ENCODE measurements around the gene RFX2. TPM values are rescaled to one million over a fixed set of nuclear protein-coding genes. Genes with fewer than 3 reads are reported as not detected.
A peak's percentile ranks its signal among the peaks of the same experiment; 100 is the strongest.

The RFX2 gene
- polyA plus RNA-seq, 2 donors: 5.3 to 8.8 TPM

DNA sequence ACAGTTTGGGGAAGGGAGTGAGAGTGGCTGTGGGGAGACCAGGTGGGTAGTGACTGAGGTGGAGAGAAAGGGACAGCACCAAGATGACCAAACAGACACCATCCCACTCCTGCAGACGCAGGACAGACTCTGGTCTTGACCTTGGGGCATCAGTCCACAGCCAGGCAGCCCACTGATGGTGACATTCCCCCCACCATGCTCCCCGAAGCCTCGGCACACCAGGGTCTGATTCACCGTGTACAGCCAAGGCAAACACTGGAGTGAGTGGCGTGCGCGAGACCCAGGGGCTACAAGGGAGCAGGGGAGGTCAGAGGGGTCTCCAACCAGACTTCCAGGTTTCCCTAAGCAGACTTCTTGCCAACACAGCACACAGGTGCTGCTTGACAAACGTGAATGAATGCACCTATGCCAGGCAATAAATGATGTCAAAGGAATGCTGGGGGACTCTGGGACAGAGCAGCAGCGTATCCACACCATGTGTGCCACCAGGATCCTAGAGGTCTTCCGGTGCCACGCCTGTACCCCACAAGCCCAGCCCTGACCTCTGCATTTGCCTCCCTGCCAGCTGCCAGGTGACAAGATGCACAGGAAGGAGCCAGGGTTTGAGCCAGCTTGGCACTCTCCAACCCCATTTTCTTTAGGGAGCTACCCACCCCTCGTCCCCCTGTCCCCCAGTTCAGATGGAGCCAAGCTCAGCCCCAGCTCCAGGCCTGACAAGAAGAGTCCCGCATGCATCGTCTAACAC, 150.9 kb downstream of the RFX2 start:
- Histone ChIP-seq H3K9me3 (ENCODE audit: control insufficient read depth in 2 of 2, insufficient read depth in 1 of 2, low read depth in 1 of 2, low read length in 1 of 2) (no peaks in the 10 kb centered on the region), H3K36me3 (ENCODE audit: control insufficient read depth in 2 of 2, insufficient read depth in 2 of 2, low read length in 1 of 2) (peaks cover 0 to 9% of the 10 kb centered on the region in 2 donors), H3K27ac (ENCODE audit: low read depth in 2 of 2, low read length in 1 of 2) (no peak overlapping the region), H3K27me3 (ENCODE audit: control insufficient read depth in 1 of 2, insufficient read depth in 2 of 2, low read length in 2 of 2) (no peaks in the 10 kb centered on the region), H3K4me3 (ENCODE audit: low read depth in 1 of 2, low read length in 2 of 2) (no peak overlapping the region), H3K4me1 (ENCODE audit: control insufficient read depth in 2 of 2, insufficient read depth in 2 of 2, low read length in 1 of 2) (peaks cover 19 to 30% of the 10 kb centered on the region in 2 donors)
- 76 to 82% methylated on average over 14 of the region's 14 CpGs for WGBS, 2 donors

DNA sequence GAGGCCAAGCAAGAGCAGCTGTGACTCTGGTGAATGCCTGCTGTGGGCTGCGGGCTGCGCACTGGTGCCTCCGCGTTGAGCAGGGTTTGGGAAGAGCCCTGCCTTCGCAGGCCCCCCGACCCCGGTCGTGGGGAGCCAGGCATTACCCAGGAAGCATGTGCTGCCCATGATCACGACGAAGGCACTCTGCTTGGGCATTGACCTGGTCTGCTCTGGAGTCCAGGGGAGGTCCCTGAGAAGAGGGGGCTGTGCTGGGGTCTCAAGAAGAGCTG, 151.5 kb downstream of the RFX2 start:
- H3K27me3 ChIP-seq (ENCODE audit: control insufficient read depth in 1 of 2, insufficient read depth in 2 of 2, low read length in 2 of 2): no peaks in the 10 kb centered on the region
- H3K27ac ChIP-seq (ENCODE audit: low read depth in 2 of 2, low read length in 1 of 2): no peak overlapping the region
- WGBS, 2 donors: 89 to 91% methylated on average over 10 of the region's 10 CpGs

DNA sequence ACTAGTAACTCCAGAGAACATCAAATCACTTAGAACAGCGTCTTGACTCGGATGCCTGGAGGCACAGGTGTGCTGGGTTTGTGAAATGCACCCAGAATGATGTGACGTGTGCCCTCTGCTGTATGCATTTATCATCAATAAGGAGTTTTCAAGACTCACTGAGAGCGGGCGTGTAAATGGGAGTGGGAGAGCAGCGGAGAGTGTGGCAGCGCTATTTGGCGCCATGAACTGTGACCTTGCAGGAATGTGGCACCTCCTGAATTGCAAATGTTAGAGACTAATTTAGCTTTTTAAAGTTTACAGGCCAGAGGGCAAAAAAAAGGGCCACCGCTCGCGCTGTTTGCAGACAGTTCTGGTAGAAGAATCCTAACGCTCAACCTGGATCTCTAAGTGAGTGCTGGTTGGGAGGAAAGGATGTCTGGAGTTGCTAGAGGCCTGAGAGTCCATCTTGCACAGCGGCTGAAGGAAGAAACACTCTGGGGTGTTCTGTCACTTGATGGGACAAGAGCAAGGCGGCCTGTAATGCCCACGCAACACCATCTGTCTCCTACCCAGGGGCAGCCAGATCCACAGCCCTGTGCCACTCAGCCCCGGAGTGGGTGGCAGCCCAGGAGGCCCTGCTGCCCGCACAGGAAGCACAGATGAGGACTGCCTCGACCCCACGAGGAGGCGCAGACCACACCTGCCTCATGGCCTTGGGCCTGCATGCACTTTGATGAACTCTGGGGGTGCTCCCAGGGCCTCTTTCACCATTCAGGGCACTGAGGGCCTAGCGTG, 152.0 kb downstream of the RFX2 start:
- Histone ChIP-seq H3K4me1 (ENCODE audit: control insufficient read depth in 2 of 2, insufficient read depth in 2 of 2, low read length in 1 of 2) (peaks cover 20 to 34% of the 10 kb centered on the region in 2 donors), H3K27ac (ENCODE audit: low read depth in 2 of 2, low read length in 1 of 2) (no peak overlapping the region), H3K4me3 (ENCODE audit: low read depth in 1 of 2, low read length in 2 of 2) (no peak overlapping the region), H3K36me3 (ENCODE audit: control insufficient read depth in 2 of 2, insufficient read depth in 2 of 2, low read length in 1 of 2) (peaks cover 0 to 7% of the 10 kb centered on the region in 2 donors), H3K9me3 (ENCODE audit: control insufficient read depth in 2 of 2, insufficient read depth in 1 of 2, low read depth in 1 of 2, low read length in 1 of 2) (no peaks in the 10 kb centered on the region), H3K27me3 (ENCODE audit: control insufficient read depth in 1 of 2, insufficient read depth in 2 of 2, low read length in 2 of 2) (no peaks in the 10 kb centered on the region)
- WGBS, 2 donors: 78 to 81% methylated on average over 21 of the region's 21 CpGs

More for the DNA sequence above, 151.5 kb downstream of the RFX2 start:
- Histone ChIP-seq H3K36me3 (ENCODE audit: control insufficient read depth in 2 of 2, insufficient read depth in 2 of 2, low read length in 1 of 2) (peaks cover 0 to 7% of the 10 kb centered on the region in 2 donors), H3K4me1 (ENCODE audit: control insufficient read depth in 2 of 2, insufficient read depth in 2 of 2, low read length in 1 of 2) (peaks cover 20 to 32% of the 10 kb centered on the region in 2 donors), H3K9me3 (ENCODE audit: control insufficient read depth in 2 of 2, insufficient read depth in 1 of 2, low read depth in 1 of 2, low read length in 1 of 2) (no peaks in the 10 kb centered on the region), H3K4me3 (ENCODE audit: low read depth in 1 of 2, low read length in 2 of 2) (no peak overlapping the region)

DNA sequence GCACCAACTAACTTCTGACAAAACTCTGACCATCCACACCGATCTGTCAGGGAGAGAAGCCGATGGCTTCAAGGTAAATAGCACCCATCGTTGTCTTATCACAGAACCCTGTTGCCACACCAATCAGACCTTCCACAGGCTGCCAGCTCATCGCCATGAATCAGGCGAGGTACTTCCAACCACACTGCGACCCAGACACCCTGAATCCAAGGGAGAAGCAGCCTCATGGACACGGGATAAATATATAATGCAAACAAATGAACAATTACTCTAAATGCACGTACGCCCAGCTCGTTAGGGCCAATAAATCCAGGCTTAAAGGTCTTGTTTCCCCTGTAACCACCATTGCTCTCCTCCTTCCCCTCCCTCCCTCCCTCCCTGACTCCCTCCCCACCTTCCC, 153.1 kb downstream of the RFX2 start:
- no peak overlapping the region for H3K27ac ChIP-seq (ENCODE audit: low read depth in 2 of 2, low read length in 1 of 2)
- peaks cover 0 to 7% of the 10 kb centered on the region in 2 donors for H3K36me3 ChIP-seq (ENCODE audit: control insufficient read depth in 2 of 2, insufficient read depth in 2 of 2, low read length in 1 of 2)
- H3K4me1 ChIP-seq (ENCODE audit: control insufficient read depth in 2 of 2, insufficient read depth in 2 of 2, low read length in 1 of 2): peaks cover 18 to 30% of the 10 kb centered on the region in 2 donors
- no peak overlapping the region for H3K4me3 ChIP-seq (ENCODE audit: low read depth in 1 of 2, low read length in 2 of 2)
- WGBS, 2 donors: 68 to 76% methylated on average over 10 of the region's 10 CpGs
- no peaks in the 10 kb centered on the region for H3K9me3 ChIP-seq (ENCODE audit: control insufficient read depth in 2 of 2, insufficient read depth in 1 of 2, low read depth in 1 of 2, low read length in 1 of 2)
- no peaks in the 10 kb centered on the region for H3K27me3 ChIP-seq (ENCODE audit: control insufficient read depth in 1 of 2, insufficient read depth in 2 of 2, low read length in 2 of 2)

DNA sequence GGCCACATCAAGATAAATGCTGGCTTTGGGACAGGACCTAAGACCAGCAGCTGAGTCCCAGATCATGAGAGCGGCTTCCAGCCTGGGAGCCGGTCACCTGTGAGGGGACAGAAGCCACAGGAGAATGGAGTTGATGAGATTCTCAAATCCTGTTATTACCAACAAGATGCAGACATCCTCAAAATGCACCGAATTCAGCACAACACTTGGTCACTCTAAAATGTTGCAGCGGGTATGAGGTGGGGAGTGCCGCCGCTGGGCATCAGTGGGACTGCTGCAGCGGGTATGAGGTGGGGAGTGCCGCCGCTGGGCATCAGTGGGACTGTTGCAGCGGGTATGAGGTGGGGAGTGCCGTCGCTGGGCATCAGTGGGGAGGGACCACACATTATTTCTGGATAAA, 153.6 kb downstream of the RFX2 start:
- peaks cover 0 to 7% of the 10 kb centered on the region in 2 donors for H3K36me3 ChIP-seq (ENCODE audit: control insufficient read depth in 2 of 2, insufficient read depth in 2 of 2, low read length in 1 of 2)
- H3K27ac ChIP-seq (ENCODE audit: low read depth in 2 of 2, low read length in 1 of 2): no peak overlapping the region
- H3K27me3 ChIP-seq (ENCODE audit: control insufficient read depth in 1 of 2, insufficient read depth in 2 of 2, low read length in 2 of 2): no peaks in the 10 kb centered on the region
- no peaks in the 10 kb centered on the region for H3K9me3 ChIP-seq (ENCODE audit: control insufficient read depth in 2 of 2, insufficient read depth in 1 of 2, low read depth in 1 of 2, low read length in 1 of 2)
- 86 to 94% methylated on average over 12 of the region's 12 CpGs for WGBS, 2 donors
- no peak overlapping the region for H3K4me3 ChIP-seq (ENCODE audit: low read depth in 1 of 2, low read length in 2 of 2)
- H3K4me1 ChIP-seq (ENCODE audit: control insufficient read depth in 2 of 2, insufficient read depth in 2 of 2, low read length in 1 of 2): peaks cover 18 to 29% of the 10 kb centered on the region in 2 donors

DNA sequence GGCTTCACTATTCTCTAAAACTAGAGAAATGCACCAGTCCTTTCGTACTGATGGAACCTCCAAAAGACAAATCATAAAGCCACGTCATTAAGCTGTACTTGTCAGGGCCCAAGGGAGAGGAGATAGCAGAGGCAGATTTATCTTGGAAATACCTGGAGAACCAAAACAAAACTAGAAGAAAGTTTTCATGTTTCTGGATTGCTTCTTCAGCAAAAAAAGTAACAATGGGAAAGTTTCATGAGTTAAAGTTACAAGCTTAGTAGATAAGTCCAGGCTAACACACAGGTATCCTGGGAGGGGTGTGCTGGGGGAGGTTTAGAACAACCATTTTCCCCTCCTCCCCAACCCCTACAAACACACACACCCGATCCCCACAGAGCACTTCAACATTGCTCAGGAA, 154.0 kb downstream of the RFX2 start:
- Histone ChIP-seq H3K4me3 (ENCODE audit: low read depth in 1 of 2, low read length in 2 of 2) (no peak overlapping the region), H3K36me3 (ENCODE audit: control insufficient read depth in 2 of 2, insufficient read depth in 2 of 2, low read length in 1 of 2) (peaks cover 0 to 7% of the 10 kb centered on the region in 2 donors), H3K27me3 (ENCODE audit: control insufficient read depth in 1 of 2, insufficient read depth in 2 of 2, low read length in 2 of 2) (no peaks in the 10 kb centered on the region), H3K27ac (ENCODE audit: low read depth in 2 of 2, low read length in 1 of 2) (no peak overlapping the region), H3K4me1 (ENCODE audit: control insufficient read depth in 2 of 2, insufficient read depth in 2 of 2, low read length in 1 of 2) (peaks cover 21 to 32% of the 10 kb centered on the region in 2 donors), H3K9me3 (ENCODE audit: control insufficient read depth in 2 of 2, insufficient read depth in 1 of 2, low read depth in 1 of 2, low read length in 1 of 2) (no peaks in the 10 kb centered on the region)
- WGBS, 2 donors: 63 to 79% methylated on average over 3 of the region's 3 CpGs

DNA sequence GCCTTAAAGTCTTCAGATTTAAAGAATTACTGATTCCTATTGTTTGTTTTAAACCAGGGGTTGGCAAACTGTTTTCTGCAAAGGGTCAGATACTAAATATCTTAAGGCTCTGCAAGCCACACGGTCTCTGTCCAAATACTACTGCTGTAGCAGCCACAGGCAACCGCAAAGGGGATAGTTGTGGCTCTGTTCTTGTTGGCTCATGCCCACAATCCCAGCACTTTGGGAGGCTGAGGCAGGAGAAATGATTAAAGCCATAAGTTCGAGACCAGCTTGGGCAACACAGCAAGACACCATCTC, 154.7 kb downstream of the RFX2 start:
- peaks cover 20 to 31% of the 10 kb centered on the region in 2 donors for H3K4me1 ChIP-seq (ENCODE audit: control insufficient read depth in 2 of 2, insufficient read depth in 2 of 2, low read length in 1 of 2)
- H3K4me3 ChIP-seq (ENCODE audit: low read depth in 1 of 2, low read length in 2 of 2): no peak overlapping the region
- WGBS, 2 donors: 69 to 73% methylated on average over 3 of the region's 3 CpGs

DNA sequence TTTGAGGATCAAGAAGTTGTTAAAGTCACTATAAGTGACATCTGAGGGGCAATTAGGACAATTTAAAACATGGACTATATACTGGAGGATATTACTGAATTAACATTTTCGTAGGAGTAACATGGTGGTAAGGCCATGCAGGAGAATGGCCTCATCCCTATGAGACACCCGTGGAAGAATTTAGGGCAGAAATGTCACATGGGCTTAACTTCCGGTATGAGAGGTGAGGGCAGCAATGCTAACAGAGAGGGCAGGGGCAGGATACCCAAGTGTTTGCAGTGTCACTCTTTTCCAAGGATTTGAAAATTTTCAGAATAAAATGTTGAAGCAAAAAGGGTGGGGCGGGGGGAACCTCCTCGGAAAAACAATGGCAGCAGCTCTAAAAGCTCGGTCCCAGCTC, 156.0 kb downstream of the RFX2 start:
- 44 to 53% methylated on average over 6 of the region's 6 CpGs for WGBS, 2 donors
- H3K4me1 ChIP-seq (ENCODE audit: control insufficient read depth in 2 of 2, insufficient read depth in 2 of 2, low read length in 1 of 2): peaks cover 17 to 24% of the 10 kb centered on the region in 2 donors
- no peaks in the 10 kb centered on the region for H3K9me3 ChIP-seq (ENCODE audit: control insufficient read depth in 2 of 2, insufficient read depth in 1 of 2, low read depth in 1 of 2, low read length in 1 of 2)
- H3K36me3 ChIP-seq (ENCODE audit: control insufficient read depth in 2 of 2, insufficient read depth in 2 of 2, low read length in 1 of 2): peaks cover 7 to 12% of the 10 kb centered on the region in 2 donors
- H3K27me3 ChIP-seq (ENCODE audit: control insufficient read depth in 1 of 2, insufficient read depth in 2 of 2, low read length in 2 of 2): no peaks in the 10 kb centered on the region
- H3K4me3 ChIP-seq (ENCODE audit: low read depth in 1 of 2, low read length in 2 of 2): no peak overlapping the region
- peak overlapping the region; percentile 14 to 38 for H3K27ac ChIP-seq (ENCODE audit: low read depth in 2 of 2, low read length in 1 of 2)

More for the DNA sequence above, 154.7 kb downstream of the RFX2 start:
- H3K27ac ChIP-seq (ENCODE audit: low read depth in 2 of 2, low read length in 1 of 2): no peak overlapping the region
- no peaks in the 10 kb centered on the region for H3K27me3 ChIP-seq (ENCODE audit: control insufficient read depth in 1 of 2, insufficient read depth in 2 of 2, low read length in 2 of 2)
- H3K9me3 ChIP-seq (ENCODE audit: control insufficient read depth in 2 of 2, insufficient read depth in 1 of 2, low read depth in 1 of 2, low read length in 1 of 2): no peaks in the 10 kb centered on the region
- H3K36me3 ChIP-seq (ENCODE audit: control insufficient read depth in 2 of 2, insufficient read depth in 2 of 2, low read length in 1 of 2): peaks cover 0 to 7% of the 10 kb centered on the region in 2 donors

DNA sequence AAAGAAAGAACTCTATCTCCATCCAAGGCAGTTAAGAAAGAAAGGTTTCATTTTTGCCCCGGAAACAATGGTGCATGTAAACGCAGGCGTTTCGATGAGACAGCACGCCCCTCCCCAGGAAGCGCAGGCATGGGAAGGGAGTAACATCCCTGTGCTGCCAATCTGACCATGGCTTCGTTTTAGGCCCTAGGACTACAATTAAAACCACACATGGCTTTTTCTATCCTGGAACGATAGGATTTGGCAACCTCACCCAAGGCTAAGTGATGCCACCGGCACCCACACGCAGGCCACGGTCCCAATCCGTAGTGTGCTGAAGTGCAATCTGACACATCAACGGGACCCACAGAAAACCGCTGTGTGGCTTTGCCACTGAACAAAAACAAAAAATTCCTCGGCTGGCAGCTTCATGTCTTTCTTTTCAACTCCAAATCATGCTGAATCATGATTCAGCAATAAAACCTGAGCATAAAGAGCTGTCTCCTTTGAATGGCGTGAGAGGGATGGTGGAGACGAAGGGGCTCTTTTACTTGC, 156.6 kb downstream of the RFX2 start:
- no peaks in the 10 kb centered on the region for H3K27me3 ChIP-seq (ENCODE audit: control insufficient read depth in 1 of 2, insufficient read depth in 2 of 2, low read length in 2 of 2)
- H3K4me1 ChIP-seq (ENCODE audit: control insufficient read depth in 2 of 2, insufficient read depth in 2 of 2, low read length in 1 of 2): peaks cover 17 to 21% of the 10 kb centered on the region in 2 donors
- no peaks in the 10 kb centered on the region for H3K9me3 ChIP-seq (ENCODE audit: control insufficient read depth in 2 of 2, insufficient read depth in 1 of 2, low read depth in 1 of 2, low read length in 1 of 2)
- H3K4me3 ChIP-seq (ENCODE audit: low read depth in 1 of 2, low read length in 2 of 2): no peak overlapping the region
- WGBS, 2 donors: 39 to 47% methylated on average over 17 of the region's 17 CpGs
- H3K27ac ChIP-seq (ENCODE audit: low read depth in 2 of 2, low read length in 1 of 2): peak overlapping the region; percentile 14 to 65
- H3K36me3 ChIP-seq (ENCODE audit: control insufficient read depth in 2 of 2, insufficient read depth in 2 of 2, low read length in 1 of 2): peaks cover 7 to 13% of the 10 kb centered on the region in 2 donors
